D721Med (cell line): Measurements from ENCODE around the gene SYNE1.

Experiments used
- DNase-seq: peaks from one replicate; pipeline ENCODE4 v3.0.0; 2011; ENCODE audit warnings: low spot score; ENCODE audit not compliant: insufficient read length
- FAIRE-seq: peaks from 2 replicates; lab custom pipeline; 2011; peaks lifted over from hg19 to GRCh38; lab: Jason Lieb, UNC
- TF ChIP-seq, protein P1 (sequence below): IDR thresholded peaks from 2 replicates; pipeline ENCODE4 v1.5.1; 2012; ENCODE audit warnings: mild to moderate bottlenecking, control low read depth; ENCODE audit not compliant: insufficient read depth; ENCODE audit errors: missing control alignments

The SYNE1 gene

DNA sequence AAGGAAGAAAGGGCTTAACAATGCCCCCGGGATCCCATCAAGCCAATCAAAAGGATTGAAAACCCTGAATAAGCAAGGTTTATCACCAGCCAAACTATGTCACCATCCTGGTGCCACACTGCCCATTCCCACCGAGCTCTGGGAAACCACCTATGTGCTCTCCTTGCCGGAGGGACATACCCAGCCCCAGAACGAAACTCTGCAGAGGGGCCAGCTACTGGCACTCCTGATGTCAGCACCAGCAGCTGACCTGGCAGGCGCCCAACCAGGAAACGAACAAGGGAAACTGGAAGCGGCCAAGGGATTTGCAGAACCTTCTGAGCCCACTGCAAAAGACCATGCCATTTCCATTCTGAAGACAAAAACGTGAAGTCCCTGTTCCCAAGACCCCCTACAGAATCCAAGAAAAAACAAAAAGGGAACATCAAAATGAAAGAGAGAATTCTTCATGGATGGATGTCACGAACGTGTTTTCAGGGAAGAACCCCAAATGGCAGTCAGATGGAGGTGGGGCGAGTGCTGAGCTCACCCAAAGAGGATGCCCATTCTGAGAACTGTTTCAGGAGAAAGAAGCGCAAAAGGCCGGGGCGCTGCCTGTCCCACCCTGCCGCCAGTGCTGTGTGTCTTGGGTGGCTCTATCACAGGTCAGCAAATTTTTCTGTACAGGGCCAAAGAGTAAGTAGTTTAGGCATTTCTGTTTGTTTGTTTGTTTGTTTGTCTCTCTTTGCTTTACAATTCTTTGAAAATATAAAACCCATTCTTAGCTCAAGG is 524.5 kb downstream of the SYNE1 start:
- DNase-seq (no peak), FAIRE-seq (no peak)
- TF ChIP-seq, protein P1, sequence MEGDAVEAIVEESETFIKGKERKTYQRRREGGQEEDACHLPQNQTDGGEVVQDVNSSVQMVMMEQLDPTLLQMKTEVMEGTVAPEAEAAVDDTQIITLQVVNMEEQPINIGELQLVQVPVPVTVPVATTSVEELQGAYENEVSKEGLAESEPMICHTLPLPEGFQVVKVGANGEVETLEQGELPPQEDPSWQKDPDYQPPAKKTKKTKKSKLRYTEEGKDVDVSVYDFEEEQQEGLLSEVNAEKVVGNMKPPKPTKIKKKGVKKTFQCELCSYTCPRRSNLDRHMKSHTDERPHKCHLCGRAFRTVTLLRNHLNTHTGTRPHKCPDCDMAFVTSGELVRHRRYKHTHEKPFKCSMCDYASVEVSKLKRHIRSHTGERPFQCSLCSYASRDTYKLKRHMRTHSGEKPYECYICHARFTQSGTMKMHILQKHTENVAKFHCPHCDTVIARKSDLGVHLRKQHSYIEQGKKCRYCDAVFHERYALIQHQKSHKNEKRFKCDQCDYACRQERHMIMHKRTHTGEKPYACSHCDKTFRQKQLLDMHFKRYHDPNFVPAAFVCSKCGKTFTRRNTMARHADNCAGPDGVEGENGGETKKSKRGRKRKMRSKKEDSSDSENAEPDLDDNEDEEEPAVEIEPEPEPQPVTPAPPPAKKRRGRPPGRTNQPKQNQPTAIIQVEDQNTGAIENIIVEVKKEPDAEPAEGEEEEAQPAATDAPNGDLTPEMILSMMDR = no peak

DNA sequence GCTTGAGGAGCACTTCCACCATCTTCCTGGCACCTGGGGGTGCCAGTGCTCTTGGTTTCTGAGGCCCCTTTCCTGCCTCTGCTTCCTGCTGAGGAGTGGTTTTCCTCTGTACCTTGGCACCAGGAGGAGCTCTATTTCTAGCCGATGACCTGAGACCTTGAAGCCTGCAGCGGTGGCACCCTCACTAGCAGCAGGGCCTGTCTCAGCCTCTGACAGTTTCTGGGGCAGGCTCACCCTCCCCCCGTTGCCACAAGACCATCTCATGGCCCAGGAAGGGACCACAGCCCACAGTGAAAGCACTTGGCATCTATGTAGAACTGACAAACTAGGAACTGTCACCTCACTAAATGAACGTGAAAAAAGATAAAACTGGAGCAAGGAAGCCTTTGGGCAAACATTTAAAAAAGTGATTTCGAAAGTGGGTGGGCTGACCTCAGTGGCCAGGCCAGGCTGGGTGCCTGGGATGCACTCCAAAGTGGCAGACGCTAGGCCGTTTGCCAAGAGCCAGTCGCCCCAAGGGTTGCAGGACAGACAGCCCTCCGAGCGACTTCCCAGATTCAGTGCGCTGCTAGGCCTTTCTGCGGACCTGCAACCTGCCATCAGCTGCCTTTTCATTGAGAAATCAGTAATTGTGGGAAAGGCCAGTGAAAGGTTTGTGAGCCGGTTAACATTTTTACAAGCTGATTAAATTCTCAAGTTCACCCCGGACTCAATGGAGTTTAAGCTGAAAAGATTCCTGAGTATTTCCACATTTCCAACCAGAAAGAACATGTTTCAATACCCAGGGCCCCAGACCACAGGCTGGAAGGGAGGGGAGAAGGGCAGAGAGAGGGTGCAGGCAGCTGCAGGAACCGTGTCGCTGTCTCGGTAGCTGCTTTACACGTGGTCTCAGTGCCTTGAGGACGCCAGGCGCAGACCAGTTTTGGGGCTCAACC is 526.0 kb downstream of the SYNE1 start:
- DNase-seq (no peak), FAIRE-seq (no peak)
- TF ChIP-seq, protein P1 = no peak

DNA sequence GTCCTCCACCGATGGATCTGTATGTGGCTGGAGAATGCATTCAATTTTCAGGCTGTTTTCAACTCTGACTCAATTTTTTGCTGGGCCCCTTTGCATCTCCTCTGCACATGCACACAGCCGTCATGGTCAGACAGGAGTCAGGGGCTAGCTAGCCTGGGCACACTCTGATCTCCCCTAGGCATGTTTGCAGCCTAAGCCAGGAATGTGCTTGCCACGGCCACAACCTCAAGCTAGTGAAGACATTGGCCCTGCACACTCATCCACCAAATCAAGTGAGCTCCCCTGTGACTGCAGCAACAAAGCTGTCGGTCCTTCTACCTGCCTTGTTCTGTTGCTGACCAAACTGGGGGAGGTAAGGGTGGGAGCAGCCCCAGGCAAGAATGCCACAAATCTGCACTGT is 529.2 kb downstream of the SYNE1 start:
- DNase-seq (no peak), FAIRE-seq (no peak)
- TF ChIP-seq, protein P1 = no peak

DNA sequence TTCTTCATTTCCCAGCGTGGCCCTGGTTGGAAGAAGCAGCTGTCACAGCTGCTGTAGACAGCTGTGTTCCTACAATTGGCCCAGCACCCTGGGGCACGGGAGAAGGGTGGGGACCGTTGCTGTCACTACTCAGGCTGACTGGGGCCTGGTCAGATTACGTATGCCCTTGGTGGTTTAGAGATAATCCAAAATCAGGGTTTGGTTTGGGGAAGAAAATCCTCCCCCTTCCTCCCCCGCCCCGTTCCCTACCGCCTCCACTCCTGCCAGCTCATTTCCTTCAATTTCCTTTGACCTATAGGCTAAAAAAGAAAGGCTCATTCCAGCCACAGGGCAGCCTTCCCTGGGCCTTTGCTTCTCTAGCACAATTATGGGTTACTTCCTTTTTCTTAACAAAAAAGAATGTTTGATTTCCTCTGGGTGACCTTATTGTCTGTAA is 537.0 kb downstream of the SYNE1 start:
- DNase-seq (no peak), FAIRE-seq (no peak)
- TF ChIP-seq, protein P1 = no peak

DNA sequence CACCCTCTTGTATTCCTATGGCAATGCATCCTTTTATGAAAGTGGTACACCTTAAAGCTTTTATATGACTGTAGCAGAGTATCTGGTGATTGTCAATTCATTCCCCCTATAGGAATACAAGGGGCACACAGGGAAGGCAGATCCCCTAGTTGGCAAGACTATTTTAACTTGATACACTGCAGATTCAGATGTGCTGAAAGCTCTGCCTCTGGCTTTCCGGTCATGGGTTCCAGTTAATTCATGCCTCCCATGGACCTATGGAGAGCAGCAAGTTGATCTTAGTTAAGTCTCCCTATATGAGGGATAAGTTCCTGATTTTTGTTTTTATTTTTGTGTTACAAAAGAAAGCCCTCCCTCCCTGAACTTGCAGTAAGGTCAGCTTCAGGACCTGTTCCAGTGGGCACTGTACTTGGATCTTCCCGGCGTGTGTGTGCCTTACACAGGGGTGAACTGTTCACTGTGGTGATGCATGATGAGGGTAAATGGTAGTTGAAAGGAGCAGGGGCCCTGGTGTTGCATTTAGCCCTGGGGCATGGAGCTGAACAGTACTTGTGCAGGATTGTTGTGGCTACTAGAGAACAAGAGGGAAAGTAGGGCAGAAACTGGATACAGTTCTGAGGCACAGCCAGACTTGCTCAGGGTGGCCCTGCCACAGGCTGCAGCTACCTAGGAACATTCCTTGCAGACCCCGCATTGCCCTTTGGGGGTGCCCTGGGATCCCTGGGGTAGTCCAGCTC is 537.5 kb downstream of the SYNE1 start:
- TF ChIP-seq, protein P1 = no peak
- DNase-seq (no peak), FAIRE-seq (no peak)

DNA sequence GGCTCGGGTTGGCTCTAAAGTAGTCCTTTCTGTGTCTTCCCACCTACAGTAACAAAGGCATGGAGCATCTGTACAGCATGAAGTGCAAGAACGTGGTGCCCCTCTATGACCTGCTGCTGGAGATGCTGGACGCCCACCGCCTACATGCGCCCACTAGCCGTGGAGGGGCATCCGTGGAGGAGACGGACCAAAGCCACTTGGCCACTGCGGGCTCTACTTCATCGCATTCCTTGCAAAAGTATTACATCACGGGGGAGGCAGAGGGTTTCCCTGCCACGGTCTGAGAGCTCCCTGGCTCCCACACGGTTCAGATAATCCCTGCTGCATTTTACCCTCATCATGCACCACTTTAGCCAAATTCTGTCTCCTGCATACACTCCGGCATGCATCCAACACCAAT is 538.5 kb downstream of the SYNE1 start:
- no peak for DNase-seq
- TF ChIP-seq, protein P1 = no peak
- no peak for FAIRE-seq
